Measurements from ENCODE around the gene MAP3K9.

GRCh38 chr14:70782361-70782760, 27.0 kb downstream of the MAP3K9 start:
- no peak for TF ChIP-seq CBFB (CRISPR knock-in tag; IDR thresholded peaks at IDR 0.05; ENCODE audit: low read depth)
- TF ChIP-seq HMGXB4 (CRISPR knock-in tag; IDR thresholded peaks at IDR 0.05), result no peak
- TF ChIP-seq CTCF (IDR thresholded peaks at IDR 0.05), result no peak
- TF ChIP-seq KAT7 (CRISPR knock-in tag; IDR thresholded peaks at IDR 0.05; ENCODE audit: borderline replicate concordance), result no peak
- TF ChIP-seq ATF2 (CRISPR knock-in tag; IDR thresholded peaks at IDR 0.05; ENCODE audit: borderline replicate concordance, low read depth), result no peak
- no peak for TF ChIP-seq MAX (CRISPR knock-in tag; IDR thresholded peaks at IDR 0.05)
- no peak for TF ChIP-seq JUN (CRISPR knock-in tag; IDR thresholded peaks at IDR 0.05)
- no peak for TF ChIP-seq ATF1 (CRISPR knock-in tag; IDR thresholded peaks at IDR 0.05)
- TF ChIP-seq USF1 (CRISPR knock-in tag; IDR thresholded peaks at IDR 0.05), result no peak

Measured in WTC11 (cell line).